Dermis blood vessel endothelial cell (primary cell): Measurements from ENCODE around the gene C1QL1. TPM values are rescaled to one million over a fixed set of nuclear protein-coding genes. Genes with fewer than 3 reads are reported as not detected.

Experiments
- DNase-seq: peaks from one replicate; pipeline ENCODE4 v3.0.0; 2010
- total RNA-seq: library from RNA; depleted of rRNA; stranded (reverse); fragments of >200 nt; gene quantifications from 2 replicates; pipeline ENCODE4 v1.2.3, GENCODE V29; 2014

C1QL1 gene
- total RNA-seq, 1 donor from 2014 or later, result not detected

DNA sequence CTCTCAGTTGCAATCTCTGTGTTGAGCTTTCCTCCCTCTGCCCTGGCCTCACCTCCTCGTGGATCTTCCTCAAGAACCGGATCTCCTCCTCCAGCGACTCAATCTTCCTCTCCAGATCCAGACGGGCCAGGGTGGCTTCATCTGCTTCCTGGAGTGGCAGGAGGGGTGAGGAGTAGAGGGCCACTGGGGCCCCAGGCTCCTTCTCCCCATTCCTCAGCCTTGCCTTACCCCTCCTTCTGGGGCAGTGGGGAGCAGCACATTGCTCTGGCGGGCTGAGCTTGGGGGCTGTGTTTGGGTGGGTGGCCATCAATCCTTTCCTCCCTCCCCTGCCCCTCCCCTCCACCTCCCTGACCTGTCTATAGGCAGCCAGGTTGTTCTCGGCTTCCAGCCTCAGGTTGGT is 54.4 kb downstream of the C1QL1 start:
- no peak for DNase-seq

DNA sequence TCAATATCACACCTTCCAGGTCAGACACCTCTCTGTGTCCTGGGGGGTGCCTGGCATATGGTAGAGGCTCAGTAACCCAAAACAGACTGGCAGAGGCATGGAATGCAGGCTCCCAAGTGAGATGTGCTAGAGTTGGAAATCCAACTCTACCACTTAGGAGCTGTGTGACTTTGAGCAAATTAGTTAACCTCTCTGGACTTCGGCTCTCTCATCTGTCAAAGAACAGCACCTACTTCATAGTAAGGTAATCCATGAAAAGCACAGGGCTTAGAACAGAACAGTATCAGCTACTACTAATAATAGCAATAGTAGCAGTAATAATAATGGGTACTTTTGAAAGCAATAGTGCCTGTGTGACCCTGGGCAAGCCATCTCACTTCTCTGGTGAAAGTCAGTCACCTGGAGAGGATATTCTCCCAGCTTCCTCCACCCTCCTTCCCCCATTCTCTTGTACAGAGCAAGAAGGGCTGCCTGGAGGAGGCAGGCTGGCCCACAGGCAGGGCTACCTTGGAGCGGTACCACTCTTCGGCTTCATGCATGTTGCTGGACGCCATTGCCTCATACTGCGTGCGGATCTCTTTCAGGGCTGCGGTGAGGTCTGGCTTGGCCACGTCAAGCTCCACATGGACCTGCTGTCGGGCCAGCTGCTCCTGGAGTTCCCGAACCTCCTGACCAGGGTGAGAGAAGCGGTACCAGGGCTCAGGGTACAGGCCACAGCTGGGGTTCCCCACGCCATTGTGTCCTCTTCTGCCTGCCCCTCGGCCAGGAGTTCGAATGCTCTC is 55.1 kb downstream of the C1QL1 start:
- DNase-seq, result no peak

DNA sequence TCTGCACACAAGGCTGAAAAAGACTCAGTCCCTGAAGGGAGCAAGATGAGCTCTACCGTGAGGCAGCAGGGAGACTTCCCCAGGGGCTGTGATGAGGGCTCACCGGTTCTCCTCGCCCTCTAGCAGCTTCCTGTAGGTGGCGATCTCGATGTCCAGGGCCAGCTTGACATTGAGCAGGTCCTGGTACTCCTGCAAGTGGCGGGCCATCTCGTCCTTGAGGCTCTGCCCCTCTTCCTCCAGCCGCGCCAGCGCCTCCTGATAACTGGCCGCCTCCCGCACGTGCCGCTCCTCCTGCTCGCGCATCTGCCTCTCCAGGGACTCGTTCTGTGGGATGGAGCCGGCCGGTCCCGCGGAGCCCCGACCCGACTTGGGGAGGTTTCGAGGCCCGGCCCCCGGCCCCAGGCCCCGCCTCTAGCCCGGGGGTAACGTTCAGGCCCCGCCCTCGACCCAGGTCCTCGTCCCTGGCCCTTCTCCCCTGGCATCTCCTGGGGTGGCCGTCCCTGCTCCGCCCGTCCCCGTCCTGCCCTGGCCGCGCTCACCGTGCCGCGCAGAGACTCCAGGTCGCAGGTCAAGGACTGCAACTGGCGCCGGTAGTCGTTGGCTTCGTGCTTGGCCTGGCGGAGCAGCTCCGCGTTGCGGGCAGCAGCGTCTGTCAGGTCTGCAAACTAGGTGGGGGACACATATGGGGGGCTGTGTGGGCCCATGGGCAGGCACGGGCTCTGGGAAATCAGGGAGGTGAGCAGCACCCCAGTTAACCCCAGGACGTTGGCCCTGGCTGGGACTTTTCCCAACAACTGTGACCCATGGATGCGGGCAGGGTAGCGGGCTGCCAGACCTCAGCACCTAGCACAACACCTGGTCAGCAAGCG is 56.7 kb downstream of the C1QL1 start:
- DNase-seq, result peak; percentile 58

- no peak for DNase-seq
These were observed 57.6 kb downstream of the C1QL1 start for GRCh38 chr17:44910231-44911106.

Other genes starting within 250 kb of the C1QL1 start
- gene ADAM11, start 209.3 kb downstream of the C1QL1 start, total RNA-seq, result under 0.01 and 0.09 TPM in 2 replicates
- 7.5 and 13.9 TPM in 2 replicates for gene GJC1, start 138.0 kb downstream of the C1QL1 start, total RNA-seq
- gene HIGD1B, start 120.4 kb downstream of the C1QL1 start, total RNA-seq, result not detected in 2 replicates
- gene EFTUD2, start 68.9 kb downstream of the C1QL1 start, total RNA-seq, result 154 and 298 TPM in 2 replicates
- gene GFAP, start 52.8 kb downstream of the C1QL1 start, total RNA-seq, result 0.51 TPM in 1 of 2 replicates, not detected in the other
- 1.4 and 7.3 TPM in 2 replicates for gene KIF18B, start 20.5 kb downstream of the C1QL1 start, total RNA-seq
- 33.8 and 36.4 TPM in 2 replicates for gene DCAKD, start 83.3 kb upstream of the C1QL1 start, total RNA-seq
- gene NMT1, start 93.0 kb upstream of the C1QL1 start, total RNA-seq, result 69.4 and 79.1 TPM in 2 replicates
- 51.3 and 51.4 TPM in 2 replicates for gene PLCD3, start 164.2 kb upstream of the C1QL1 start, total RNA-seq
- gene ACBD4, start 167.4 kb upstream of the C1QL1 start, total RNA-seq, result 4.5 and 4.9 TPM in 2 replicates
- gene HEXIM1, start 180.2 kb upstream of the C1QL1 start, total RNA-seq, result 7.0 and 11.0 TPM in 2 replicates
- gene HEXIM2, start 193.6 kb upstream of the C1QL1 start, total RNA-seq, result 4.1 and 4.8 TPM in 2 replicates